Measurements from ENCODE around the gene CLDN5. TPM values are rescaled to one million over a fixed set of nuclear protein-coding genes. Genes with fewer than 3 reads are reported as not detected.

Gene CLDN5
- total RNA-seq, 1 donor from 2014 or later: 213 TPM

GRCh38 chr22:19568337-19569275, 44.4 kb upstream of the CLDN5 start:
- intact Hi-C loops (cut with DNase I): no loop called here
- Histone ChIP-seq H3K36me3 (no peaks in the 10 kb centered on the region), H3K4me3 (no peak overlapping the region), H3K27me3 (ENCODE audit: low read depth) (no peaks in the 10 kb centered on the region), H3K27ac (peak overlapping the region; percentile 48), H3K9me3 (no peaks in the 10 kb centered on the region), H3K4me1 (peaks cover 17% of the 10 kb centered on the region)
- no peak for TF ChIP-seq CTCF (IDR thresholded peaks at IDR 0.05)
- ATAC-seq (no peak), DNase-seq (no peak)

- peak overlapping the region; percentile 48 for H3K27ac ChIP-seq
Measured at GRCh38 chr22:19567157-19568009, 43.2 kb upstream of the CLDN5 start.

GRCh38 chr22:19566279-19567156, 42.3 kb upstream of the CLDN5 start:
- peaks cover 17% of the 10 kb centered on the region for H3K4me1 ChIP-seq
- TF ChIP-seq CTCF (IDR thresholded peaks at IDR 0.05): no peak
- no peaks in the 10 kb centered on the region for H3K27me3 ChIP-seq (ENCODE audit: low read depth)
- ATAC-seq (no peak), DNase-seq (no peak)
- H3K36me3 ChIP-seq: no peaks in the 10 kb centered on the region
- H3K9me3 ChIP-seq: no peaks in the 10 kb centered on the region
- intact Hi-C loops (cut with DNase I): no loop called here
- no peak overlapping the region for H3K4me3 ChIP-seq
- H3K27ac ChIP-seq: peak overlapping the region; percentile 48

More at GRCh38 chr22:19567157-19568009, 43.2 kb upstream of the CLDN5 start:
- peaks cover 17% of the 10 kb centered on the region for H3K4me1 ChIP-seq
- no peaks in the 10 kb centered on the region for H3K9me3 ChIP-seq
- H3K4me3 ChIP-seq: no peak overlapping the region
- ATAC-seq: peak; percentile 31 to 32
- no peak for TF ChIP-seq CTCF (IDR thresholded peaks at IDR 0.05)
- no peak for DNase-seq
- H3K36me3 ChIP-seq: no peaks in the 10 kb centered on the region
- intact Hi-C loops (cut with DNase I): no loop called here
- H3K27me3 ChIP-seq (ENCODE audit: low read depth): no peaks in the 10 kb centered on the region

DNA sequence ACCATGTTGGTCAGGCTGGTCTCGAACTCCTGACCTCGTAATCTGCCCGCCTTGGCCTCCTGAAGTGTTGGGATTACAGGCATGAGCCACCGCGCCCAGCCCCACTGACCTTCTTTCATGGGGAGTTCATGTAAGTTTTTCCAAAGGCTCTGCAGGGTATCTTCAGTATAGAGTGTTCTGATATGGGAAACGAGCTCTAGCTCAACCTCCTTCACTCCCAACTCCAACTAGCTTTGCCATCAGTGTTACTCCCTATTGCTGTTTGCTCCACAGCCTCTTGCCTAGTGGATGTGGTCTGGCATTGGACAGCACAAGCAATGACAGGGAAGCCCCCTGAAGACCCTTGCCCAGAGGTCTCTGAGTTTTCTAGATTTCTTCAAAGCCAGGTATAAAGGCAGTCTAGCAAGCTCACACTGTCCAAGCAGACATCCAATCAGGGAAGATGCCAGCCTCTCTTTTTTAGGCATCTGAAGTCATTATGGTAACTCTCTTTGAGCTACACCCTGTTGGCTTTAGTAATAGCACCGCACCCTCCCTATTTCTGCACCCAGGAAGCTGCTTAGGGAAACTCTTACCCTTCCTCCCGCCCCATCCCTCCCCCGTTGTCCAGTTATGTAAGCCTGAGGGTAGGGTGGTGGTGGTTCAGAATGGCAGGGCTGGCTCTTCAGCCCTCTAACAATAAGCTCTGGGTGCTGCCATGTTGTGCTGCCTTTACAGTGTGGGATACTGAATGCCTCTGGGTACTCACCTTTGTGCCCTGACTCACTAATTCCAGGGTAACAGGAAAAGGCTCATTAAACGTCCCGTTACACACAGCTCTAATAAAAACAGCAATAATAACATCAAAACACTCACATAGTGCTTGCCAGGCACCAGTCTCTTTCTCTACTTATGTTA, 41.4 kb upstream of the CLDN5 start:
- H3K36me3 ChIP-seq: no peaks in the 10 kb centered on the region
- H3K4me1 ChIP-seq: peaks cover 17% of the 10 kb centered on the region
- DNase-seq: no peak
- TF ChIP-seq CTCF (IDR thresholded peaks at IDR 0.05): no peak
- no peaks in the 10 kb centered on the region for H3K27me3 ChIP-seq (ENCODE audit: low read depth)
- no peaks in the 10 kb centered on the region for H3K9me3 ChIP-seq
- intact Hi-C loops (cut with DNase I): no loop called here
- no peak overlapping the region for H3K27ac ChIP-seq
- ATAC-seq: no peak
- H3K4me3 ChIP-seq: no peak overlapping the region

Measured in lower lobe of right lung (tissue), 2 donors.